Activated T-cell treated with anti-CD3 and anti-CD28 coated beads for 4 hours (primary cell): Measurements from ENCODE around the gene DGKH.
"Not testable (repeated sequence)": the region's sequence is repeated elsewhere in the genome, so short reads cannot be mapped to it uniquely, and the experiment has no call there.

ENCODE experiments used
- DNase-seq: peaks from one replicate; pipeline ENCODE4 v3.0.0-alpha.2; 2020

Gene DGKH

GRCh38 chr13:42119041-42119440, 70.6 kb downstream of the DGKH start:
- DNase-seq = no peak

- no peak for DNase-seq
Measured at GRCh38 chr13:42119875-42120274, 71.4 kb downstream of the DGKH start.

- DNase-seq = no peak
Measured at GRCh38 chr13:42123600-42123999, 75.2 kb downstream of the DGKH start.

- no peak for DNase-seq
Measured at GRCh38 chr13:42125046-42125445, 76.6 kb downstream of the DGKH start.

GRCh38 chr13:42127047-42127446, 78.6 kb downstream of the DGKH start:
- no peak for DNase-seq

GRCh38 chr13:42129033-42129432, 80.6 kb downstream of the DGKH start:
- DNase-seq = no peak

- DNase-seq = no peak
Measured at GRCh38 chr13:42136518-42136917, 88.1 kb downstream of the DGKH start.

- DNase-seq = no peak
Measured at GRCh38 chr13:42137856-42138537, 89.5 kb downstream of the DGKH start.

GRCh38 chr13:42140494-42140893, 92.0 kb downstream of the DGKH start:
- no peak for DNase-seq

- not testable (repeated sequence) for DNase-seq
Measured at GRCh38 chr13:42141052-42141451, 92.6 kb downstream of the DGKH start.

- no peak for DNase-seq
Measured at GRCh38 chr13:42146359-42146758, 97.9 kb downstream of the DGKH start.

- DNase-seq = no peak
Measured at GRCh38 chr13:42148538-42148937, 100.1 kb downstream of the DGKH start.

GRCh38 chr13:42149136-42149535, 100.7 kb downstream of the DGKH start:
- no peak for DNase-seq

- DNase-seq = no peak
Measured at GRCh38 chr13:42151781-42152180, 103.3 kb downstream of the DGKH start.

- no peak for DNase-seq
Measured at GRCh38 chr13:42152495-42152894, 104.0 kb downstream of the DGKH start.

GRCh38 chr13:42153199-42154113, 105.0 kb downstream of the DGKH start:
- no peak for DNase-seq

- DNase-seq = no peak
Measured at GRCh38 chr13:42155251-42155650, 106.8 kb downstream of the DGKH start.

- DNase-seq = not testable (repeated sequence)
Measured at GRCh38 chr13:42163338-42163737, 114.9 kb downstream of the DGKH start.

- not testable (repeated sequence) for DNase-seq
Measured at GRCh38 chr13:42163910-42164309, 115.5 kb downstream of the DGKH start.

GRCh38 chr13:42164557-42165125, 116.2 kb downstream of the DGKH start:
- no peak for DNase-seq

- DNase-seq = no peak
Measured at GRCh38 chr13:42168496-42168895, 120.0 kb downstream of the DGKH start.

GRCh38 chr13:42170029-42170428, 121.6 kb downstream of the DGKH start:
- DNase-seq = no peak

GRCh38 chr13:42173789-42174343, 125.4 kb downstream of the DGKH start:
- DNase-seq = no peak
